SK-N-SH (cell line): ENCODE measurements around the gene CAPRIN2.
A peak's percentile ranks its signal among the peaks of the same experiment; 100 is the strongest.

Source experiments
- CHD2 ChIP-seq: fragments of 150-350 bp; IDR thresholded peaks from 2 replicates; pipeline ENCODE4 v1.6.1; 2018; ENCODE audit warnings: low read length; ENCODE audit not compliant: partially characterized antibody
- CTCF ChIP-seq: fragments of 200-600 bp; sonication (generic); IDR thresholded peaks from 2 replicates; pipeline ENCODE4 v1.6.1; 2017; ENCODE audit warnings: antibody characterized with exemption, mild to moderate bottlenecking, moderate library complexity
- EP300 ChIP-seq, 2 experiments: IDR thresholded peaks; 2 replicates each; pipeline versions ENCODE4 v1.4.0 to v1.6.1; 2012; ENCODE audit warnings: borderline replicate concordance in 1 of 2, low read depth in 1 of 2, low read length in 1 of 2
- EZH2phosphoT487 ChIP-seq: fragments of 200-600 bp; sonication (generic); IDR thresholded peaks from 2 replicates; pipeline ENCODE4 v1.6.1; 2017; ENCODE audit warnings: low read depth, mixed run types, mild to moderate bottlenecking, antibody characterized with exemption, moderate library complexity, borderline replicate concordance
- NFIC ChIP-seq: IDR thresholded peaks from 2 replicates; pipeline ENCODE4 v1.4.0; 2012; ENCODE audit warnings: borderline replicate concordance
- RFX5 ChIP-seq: IDR thresholded peaks from 2 replicates; pipeline ENCODE4 v1.6.1; 2012; ENCODE audit warnings: mild to moderate bottlenecking, improper control_type of control experiment, low read length
- TCF12 ChIP-seq: IDR thresholded peaks from 2 replicates; pipeline ENCODE4 v1.4.0; 2012
- USF1 ChIP-seq: IDR thresholded peaks from 2 replicates; pipeline ENCODE4 v1.4.0; 2012; ENCODE audit warnings: low read depth, borderline replicate concordance
- YY1 ChIP-seq: IDR thresholded peaks from 2 replicates; pipeline ENCODE4 v1.4.0; 2012; ENCODE audit warnings: low read depth, mild to moderate bottlenecking
- ZBTB33 ChIP-seq: IDR thresholded peaks from 2 replicates; pipeline ENCODE4 v1.4.0; 2012; ENCODE audit warnings: low read depth, borderline replicate concordance

GRCh38 chr12:30700216-30700900 lies 54.4 kb downstream of the CAPRIN2 start:
- TF ChIP-seq CTCF (no peak), ZBTB33 (no peak), RFX5 (no peak), YY1 (no peak), TCF12 (peak; percentile 17; the same call in 1 of the 2 replicates), USF1 (no peak), EP300 (IDR thresholded peaks at IDR 0.05; ENCODE audit: borderline replicate concordance in 1 of 2, low read depth in 1 of 2, low read length in 1 of 2) (no peak), EZH2phosphoT487 (no peak), NFIC (peak; percentile 37; the same call in 1 of the 2 replicates), CHD2 (no peak)
